Stimulated activated CD4-positive, alpha-beta T cell treated with anti-CD3 and anti-CD28 coated beads, Interleukin-2, amount 100 ng/mL, for 4 hours (primary cell): Measurements from ENCODE around the gene APH1B.
"Not testable (repeated sequence)": the region's sequence is repeated elsewhere in the genome, so short reads cannot be mapped to it uniquely, and the experiment has no call there.

Experiments
- DNase-seq: peaks from one replicate; pipeline ENCODE4 v3.0.0-alpha.2; 2020; ENCODE audit warnings: low read depth

Gene APH1B

DNA sequence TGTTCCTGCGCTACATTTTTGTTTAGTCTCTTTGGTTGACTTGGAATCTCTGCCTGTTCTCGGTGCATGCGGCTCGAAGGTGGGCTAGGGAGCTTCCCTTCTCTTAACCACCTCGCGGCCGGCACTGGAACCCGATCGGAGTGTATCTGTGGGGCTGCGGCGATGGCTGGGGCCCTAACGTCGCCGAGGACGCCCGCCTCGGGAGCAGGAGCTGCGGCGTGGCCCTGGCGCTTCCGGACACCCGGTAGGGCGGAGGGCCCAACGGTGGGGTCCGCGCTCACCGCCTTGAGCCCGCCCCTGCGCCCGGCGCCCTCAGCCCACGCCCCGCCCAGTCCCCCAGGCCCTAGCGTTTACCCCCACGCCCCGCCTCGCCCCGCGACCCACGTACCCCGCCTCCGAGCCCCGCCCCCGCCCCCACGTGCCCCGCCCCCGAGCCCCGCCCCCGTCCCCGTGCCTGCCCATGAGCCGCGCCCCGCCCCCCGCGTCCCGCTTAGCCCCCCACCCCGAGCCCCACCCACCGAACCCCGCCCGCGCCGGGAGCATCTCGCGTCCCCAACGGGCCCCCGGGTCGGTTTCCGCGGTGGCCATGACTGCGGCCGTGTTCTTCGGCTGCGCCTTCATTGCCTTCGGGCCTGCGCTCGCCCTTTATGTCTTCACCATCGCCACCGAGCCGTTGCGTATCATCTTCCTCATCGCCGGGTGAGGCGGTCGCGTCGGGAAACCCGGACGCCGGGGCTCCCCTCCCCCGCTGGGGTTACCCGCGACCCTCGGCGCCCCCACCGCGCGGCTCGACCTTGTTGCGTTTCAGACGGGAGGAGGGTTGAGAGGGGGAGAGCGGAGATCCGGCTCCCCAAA is at the start of gene APH1B:
Gene APH1B (plus strand): TSS at position 568 of the 855 bp plus-strand sequence. CDS start 19 bp downstream, at position 587.
- peak; percentile 61 for DNase-seq

DNA sequence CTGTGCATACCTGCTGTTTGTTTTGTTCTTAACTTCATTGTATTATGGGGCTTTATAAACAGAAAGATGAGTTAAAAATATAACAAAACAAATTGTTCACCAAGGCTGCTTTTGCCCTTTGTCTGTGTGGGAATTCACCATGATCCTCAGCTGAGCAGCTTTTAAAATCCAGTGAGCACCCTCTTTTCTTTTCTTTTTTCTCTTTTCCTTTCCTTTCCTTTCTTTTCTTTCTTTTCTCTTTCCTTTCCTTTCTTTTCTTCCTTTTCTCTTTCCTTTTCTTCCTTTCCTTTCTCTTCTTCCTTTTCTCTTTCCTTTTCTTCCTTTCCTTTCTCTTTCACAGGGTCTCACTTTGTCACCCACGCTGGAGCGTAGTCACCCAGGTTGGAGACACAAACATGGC is 49.7 kb upstream of the APH1B start:
- DNase-seq, result no peak

GRCh38 chr15:63231206-63231605 is 46.2 kb upstream of the APH1B start:
- DNase-seq, result no peak

DNA sequence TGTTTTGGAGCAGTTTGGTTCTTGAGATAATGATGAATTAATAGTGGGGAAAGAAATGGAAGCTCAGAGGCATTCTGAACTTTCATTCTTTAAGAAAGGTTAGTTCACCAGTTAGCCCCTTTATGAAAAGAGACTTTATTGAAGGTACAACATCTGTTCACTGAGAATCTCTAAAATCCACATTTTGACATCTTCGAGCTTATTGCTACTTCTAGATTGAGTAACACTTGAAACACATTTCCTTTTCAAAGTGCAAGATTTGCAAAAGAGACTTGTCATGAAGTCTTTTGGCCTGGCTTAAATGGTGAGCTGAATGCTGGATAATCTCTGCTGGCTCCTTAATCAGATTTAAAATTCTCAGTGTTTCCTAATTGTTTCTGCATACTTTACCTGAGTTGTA is 45.7 kb upstream of the APH1B start:
- DNase-seq, result no peak

DNA sequence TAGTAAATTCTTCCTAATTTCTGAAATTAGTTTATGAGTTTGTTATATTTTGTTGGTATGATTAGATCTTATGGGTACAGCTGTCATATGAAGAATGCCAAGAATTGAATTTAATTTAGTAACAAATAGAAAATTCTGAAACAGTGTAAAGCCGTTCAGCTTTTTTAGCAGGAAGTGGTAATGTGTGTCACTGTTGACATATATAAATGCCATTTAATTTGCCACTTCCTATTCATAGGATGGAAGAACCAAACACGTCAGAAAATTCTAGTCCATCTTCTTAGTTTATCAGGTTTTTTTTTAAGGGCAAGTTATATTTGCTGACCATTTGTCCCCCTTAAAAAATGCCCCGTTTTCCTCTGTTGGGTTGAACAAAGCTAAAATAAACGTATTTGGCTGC is 45.0 kb upstream of the APH1B start:
- DNase-seq, result no peak

DNA sequence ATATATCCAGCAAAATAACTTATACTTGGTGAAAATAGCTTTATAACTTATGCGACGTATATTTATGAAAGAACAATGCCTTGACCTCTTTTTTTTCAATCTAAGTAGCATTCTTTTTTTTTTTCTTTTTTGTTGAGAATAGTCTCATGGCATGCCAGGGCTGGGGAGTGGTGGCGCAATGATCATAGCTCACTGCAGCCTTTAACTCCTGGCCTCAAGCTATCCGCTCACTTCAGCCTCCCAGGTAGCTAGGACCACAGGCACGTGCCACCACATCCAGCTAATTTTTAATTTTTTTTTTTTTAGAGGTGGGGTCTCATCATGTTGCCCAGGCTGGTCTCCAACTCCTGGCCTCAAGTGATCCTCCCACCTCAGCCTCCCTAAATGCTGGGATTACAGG is 44.5 kb upstream of the APH1B start:
- DNase-seq, result no peak

GRCh38 chr15:63233667-63234423 is 43.6 kb upstream of the APH1B start:
- no peak for DNase-seq

DNA sequence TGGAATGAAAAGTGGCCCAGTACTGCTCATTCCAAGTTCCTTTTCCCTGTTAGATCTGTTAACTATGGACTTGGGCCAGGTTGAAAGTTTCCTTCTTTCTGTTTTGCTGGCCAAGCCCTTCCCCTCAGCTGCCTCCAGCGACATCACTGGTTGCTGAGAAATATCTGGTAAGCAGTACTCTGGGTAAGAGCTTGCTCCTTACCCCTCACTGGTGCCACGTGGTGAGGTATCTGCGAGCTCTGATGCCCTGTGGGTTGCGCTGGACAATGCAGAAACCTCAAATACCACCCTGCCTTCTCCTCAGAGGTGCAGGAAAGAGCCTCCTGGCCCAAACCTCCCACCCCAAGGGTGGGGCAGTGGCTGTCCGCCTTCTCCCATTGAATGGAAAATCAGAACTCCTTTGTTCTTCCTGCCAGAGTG is 42.9 kb upstream of the APH1B start:
- no peak for DNase-seq

GRCh38 chr15:63236272-63236671 is 41.1 kb upstream of the APH1B start:
- DNase-seq, result no peak

DNA sequence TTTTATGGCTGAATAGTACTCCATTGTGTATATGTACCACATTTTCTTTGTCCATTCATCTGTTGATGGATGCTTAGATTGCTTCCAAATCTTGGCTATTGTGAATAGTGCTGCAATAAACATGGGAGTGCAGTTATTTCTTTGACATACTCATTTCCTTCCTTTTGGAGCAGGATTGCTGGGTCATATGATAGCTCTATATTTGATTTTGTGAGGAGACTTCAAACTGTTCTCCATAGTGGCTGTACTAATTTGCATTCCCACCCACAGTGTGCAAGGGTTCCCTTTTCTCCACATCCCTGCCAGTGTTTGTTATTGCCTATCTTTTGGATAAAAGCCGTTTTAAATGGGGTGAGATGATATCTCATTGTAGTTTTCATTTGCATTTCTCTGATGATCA is 40.3 kb upstream of the APH1B start:
- not testable (repeated sequence) for DNase-seq

DNA sequence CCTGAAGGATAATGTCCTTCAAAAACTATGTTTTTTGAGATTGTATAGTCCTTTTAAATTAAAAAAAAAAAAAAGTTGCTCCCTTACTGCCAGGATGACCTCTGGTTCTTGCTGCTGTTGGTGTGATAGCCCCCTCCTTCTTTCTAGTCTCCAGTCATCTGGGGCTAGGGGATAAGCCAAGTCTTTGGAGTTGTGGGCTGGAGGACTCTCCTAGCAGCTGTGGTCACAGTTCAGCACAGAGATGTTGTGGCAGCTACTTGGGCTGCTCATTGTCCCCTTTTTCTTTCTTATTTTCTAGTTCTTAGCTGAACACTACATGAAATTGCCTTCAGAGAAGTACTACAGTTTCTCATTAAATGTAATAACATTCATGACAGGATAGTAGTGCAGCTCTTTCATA is 39.2 kb upstream of the APH1B start:
- DNase-seq, result no peak

DNA sequence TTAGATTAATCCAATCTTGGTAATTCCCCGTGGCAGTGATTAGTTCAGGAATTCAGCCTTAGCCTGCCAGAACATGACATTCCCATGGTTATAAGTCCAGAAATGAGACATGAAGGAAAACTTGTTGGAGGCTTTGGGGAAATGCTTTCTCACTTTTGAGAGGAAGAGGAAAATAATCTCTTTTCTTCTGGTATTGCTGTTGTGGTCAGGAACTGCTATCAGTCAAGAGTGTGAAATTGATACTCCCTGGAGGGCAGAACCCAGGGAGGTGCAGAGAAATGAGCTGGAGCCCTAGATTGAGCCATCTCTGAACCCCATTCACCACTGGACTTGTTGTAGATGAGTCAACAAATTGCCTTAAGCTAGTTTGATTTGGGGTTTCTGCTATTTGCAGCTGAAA is 38.6 kb upstream of the APH1B start:
- no peak for DNase-seq

DNA sequence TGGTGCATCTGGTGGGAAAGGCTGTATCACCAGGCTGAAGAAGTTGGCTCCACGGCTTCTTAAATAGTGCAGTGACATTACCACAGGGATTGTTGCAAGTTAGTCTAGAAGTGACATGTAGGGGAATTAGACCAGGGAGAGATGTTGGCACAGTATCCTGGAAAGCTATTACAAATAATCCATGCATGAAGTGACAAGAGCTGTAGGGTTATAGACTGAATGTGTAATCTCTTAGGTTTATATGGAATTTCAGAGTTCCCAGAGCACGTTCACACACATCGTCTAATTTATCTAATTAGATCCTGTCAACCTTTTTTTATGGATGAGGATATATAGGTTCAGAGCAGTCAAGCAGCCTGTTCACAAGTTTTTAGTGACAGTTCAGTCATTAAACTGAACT is 37.3 kb upstream of the APH1B start:
- DNase-seq, result no peak

GRCh38 chr15:63241316-63241715 is 36.1 kb upstream of the APH1B start:
- no peak for DNase-seq

DNA sequence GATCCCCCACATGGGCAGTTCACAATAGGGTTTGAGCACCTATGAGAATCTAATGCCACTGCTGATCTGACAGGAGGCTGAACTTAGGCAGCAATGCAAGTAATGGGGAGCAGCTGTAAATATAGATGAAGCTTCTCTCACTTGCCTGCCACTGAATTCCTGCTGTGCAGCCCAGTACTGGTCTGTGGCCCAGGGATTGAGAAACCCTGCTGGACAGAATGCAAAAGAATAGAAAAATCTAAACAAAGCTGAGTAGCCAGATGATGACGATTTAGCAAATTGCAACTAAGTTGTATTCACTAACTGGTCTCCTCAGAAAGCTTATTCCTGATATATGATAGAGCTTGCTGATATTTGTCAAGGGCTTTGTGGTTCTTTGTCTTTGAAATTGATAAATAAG is 34.3 kb upstream of the APH1B start:
- no peak for DNase-seq

DNA sequence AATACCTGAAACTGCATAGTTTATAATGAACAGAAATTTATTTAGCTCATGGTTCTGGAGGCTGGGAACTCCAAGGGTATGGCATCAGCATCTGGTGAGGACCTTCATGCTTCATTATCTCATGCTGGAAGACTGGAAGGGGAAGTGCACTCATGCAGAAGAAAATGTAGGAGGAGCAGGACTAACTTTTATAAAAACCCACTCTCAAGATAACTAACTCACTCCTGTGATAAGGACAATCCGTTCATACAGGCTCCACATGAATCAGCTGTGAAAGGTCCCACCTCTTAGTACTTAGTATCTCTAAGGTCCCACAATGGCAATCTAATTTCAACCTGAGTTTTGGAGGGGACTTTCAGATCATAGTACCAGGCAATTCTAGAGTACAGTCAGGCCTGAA is 33.6 kb upstream of the APH1B start:
- no peak for DNase-seq

GRCh38 chr15:63244399-63244798 is 33.0 kb upstream of the APH1B start:
- no peak for DNase-seq

- no peak for DNase-seq
Observed at GRCh38 chr15:63244976-63245645, 32.3 kb upstream of the APH1B start.

- no peak for DNase-seq
Observed at GRCh38 chr15:63246691-63247469, 30.5 kb upstream of the APH1B start.

- DNase-seq, result no peak
Observed at GRCh38 chr15:63250312-63250965, 27.0 kb upstream of the APH1B start.

DNA sequence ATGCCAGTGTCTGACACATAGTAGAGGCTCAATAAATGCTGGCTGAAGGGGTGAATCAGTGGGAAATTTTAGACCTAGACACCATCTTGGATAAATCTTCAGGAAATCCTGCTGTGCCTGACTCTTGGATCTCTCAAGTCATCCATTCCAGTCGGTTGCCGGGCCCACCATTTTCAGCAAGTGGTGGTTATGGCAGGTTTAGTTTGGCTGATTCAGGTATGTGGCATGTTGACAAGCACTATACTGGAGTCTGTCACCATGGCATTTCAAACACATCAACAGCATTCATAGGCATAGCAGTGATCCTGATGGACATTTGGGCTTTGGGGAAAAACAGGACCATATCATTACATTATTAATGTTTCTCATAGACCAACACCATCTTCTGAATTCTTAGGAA is 25.7 kb upstream of the APH1B start:
- DNase-seq, result no peak

- no peak for DNase-seq
Observed at GRCh38 chr15:63252292-63252691, 25.1 kb upstream of the APH1B start.
